ENCODE data around the gene PTPRG.

The PTPRG gene

GRCh38 chr3:61876797-61877196 lies 315.4 kb downstream of the PTPRG start:
- Mint-ChIP-seq H3K4me3 (no peak overlapping the region), H3K36me3 (ENCODE audit: low read depth) (no peaks in the 10 kb centered on the region), H3K4me1 (ENCODE audit: low read depth) (no peaks in the 10 kb centered on the region), H3K27ac (no peak overlapping the region), H3K27me3 (no peaks in the 10 kb centered on the region), H3K9me3 (no peaks in the 10 kb centered on the region)

- H3K36me3 Mint-ChIP-seq (ENCODE audit: low read depth): no peaks in the 10 kb centered on the region
- no peaks in the 10 kb centered on the region for H3K27me3 Mint-ChIP-seq
- H3K4me1 Mint-ChIP-seq (ENCODE audit: low read depth): no peaks in the 10 kb centered on the region
- H3K27ac Mint-ChIP-seq: no peak overlapping the region
- no peaks in the 10 kb centered on the region for H3K9me3 Mint-ChIP-seq
- H3K4me3 Mint-ChIP-seq: no peak overlapping the region
These were observed 316.2 kb downstream of the PTPRG start for GRCh38 chr3:61877359-61878138.

GRCh38 chr3:61882253-61882652 lies 320.9 kb downstream of the PTPRG start:
- no peaks in the 10 kb centered on the region for H3K4me1 Mint-ChIP-seq (ENCODE audit: low read depth)
- H3K36me3 Mint-ChIP-seq (ENCODE audit: low read depth): no peaks in the 10 kb centered on the region
- H3K9me3 Mint-ChIP-seq: no peaks in the 10 kb centered on the region
- no peaks in the 10 kb centered on the region for H3K27me3 Mint-ChIP-seq
- H3K27ac Mint-ChIP-seq: no peak overlapping the region
- H3K4me3 Mint-ChIP-seq: no peak overlapping the region

GRCh38 chr3:61884794-61885193 lies 323.4 kb downstream of the PTPRG start:
- H3K36me3 Mint-ChIP-seq (ENCODE audit: low read depth): no peaks in the 10 kb centered on the region
- no peak overlapping the region for H3K4me3 Mint-ChIP-seq
- no peaks in the 10 kb centered on the region for H3K27me3 Mint-ChIP-seq
- H3K4me1 Mint-ChIP-seq (ENCODE audit: low read depth): no peaks in the 10 kb centered on the region
- no peak overlapping the region for H3K27ac Mint-ChIP-seq
- H3K9me3 Mint-ChIP-seq: no peaks in the 10 kb centered on the region

GRCh38 chr3:61885414-61885813 lies 324.0 kb downstream of the PTPRG start:
- H3K36me3 Mint-ChIP-seq (ENCODE audit: low read depth): no peaks in the 10 kb centered on the region
- no peak overlapping the region for H3K27ac Mint-ChIP-seq
- no peaks in the 10 kb centered on the region for H3K27me3 Mint-ChIP-seq
- no peak overlapping the region for H3K4me3 Mint-ChIP-seq
- no peaks in the 10 kb centered on the region for H3K9me3 Mint-ChIP-seq
- no peaks in the 10 kb centered on the region for H3K4me1 Mint-ChIP-seq (ENCODE audit: low read depth)

GRCh38 chr3:61887206-61887605 lies 325.8 kb downstream of the PTPRG start:
- H3K27ac Mint-ChIP-seq: no peak overlapping the region
- no peaks in the 10 kb centered on the region for H3K36me3 Mint-ChIP-seq (ENCODE audit: low read depth)
- H3K9me3 Mint-ChIP-seq: no peaks in the 10 kb centered on the region
- no peaks in the 10 kb centered on the region for H3K27me3 Mint-ChIP-seq
- no peak overlapping the region for H3K4me3 Mint-ChIP-seq
- H3K4me1 Mint-ChIP-seq (ENCODE audit: low read depth): no peaks in the 10 kb centered on the region

GRCh38 chr3:61889259-61889658 lies 327.9 kb downstream of the PTPRG start:
- Mint-ChIP-seq H3K9me3 (no peaks in the 10 kb centered on the region), H3K27ac (no peak overlapping the region), H3K27me3 (no peaks in the 10 kb centered on the region), H3K4me3 (no peak overlapping the region), H3K36me3 (ENCODE audit: low read depth) (no peaks in the 10 kb centered on the region), H3K4me1 (ENCODE audit: low read depth) (no peaks in the 10 kb centered on the region)

- H3K4me3 Mint-ChIP-seq: no peak overlapping the region
- peaks cover 9% of the 10 kb centered on the region for H3K4me1 Mint-ChIP-seq (ENCODE audit: low read depth)
- no peaks in the 10 kb centered on the region for H3K27me3 Mint-ChIP-seq
- no peak overlapping the region for H3K27ac Mint-ChIP-seq
- no peaks in the 10 kb centered on the region for H3K9me3 Mint-ChIP-seq
- H3K36me3 Mint-ChIP-seq (ENCODE audit: low read depth): no peaks in the 10 kb centered on the region
These were observed 328.8 kb downstream of the PTPRG start for GRCh38 chr3:61890167-61890566.

GRCh38 chr3:61890586-61890985 lies 329.2 kb downstream of the PTPRG start:
- Mint-ChIP-seq H3K4me1 (ENCODE audit: low read depth) (peaks cover 13% of the 10 kb centered on the region), H3K27me3 (no peaks in the 10 kb centered on the region), H3K9me3 (no peaks in the 10 kb centered on the region), H3K27ac (no peak overlapping the region), H3K4me3 (no peak overlapping the region), H3K36me3 (ENCODE audit: low read depth) (no peaks in the 10 kb centered on the region)

- Mint-ChIP-seq H3K36me3 (ENCODE audit: low read depth) (no peaks in the 10 kb centered on the region), H3K4me1 (ENCODE audit: low read depth) (peaks cover 13% of the 10 kb centered on the region), H3K4me3 (no peak overlapping the region)
These were observed 331.5 kb downstream of the PTPRG start for GRCh38 chr3:61892891-61893290.

GRCh38 chr3:61893840-61894566 lies 332.6 kb downstream of the PTPRG start:
- H3K36me3 Mint-ChIP-seq (ENCODE audit: low read depth): no peaks in the 10 kb centered on the region
- H3K27me3 Mint-ChIP-seq: no peaks in the 10 kb centered on the region
- no peak overlapping the region for H3K4me3 Mint-ChIP-seq
- no peak overlapping the region for H3K27ac Mint-ChIP-seq
- no peaks in the 10 kb centered on the region for H3K9me3 Mint-ChIP-seq
- H3K4me1 Mint-ChIP-seq (ENCODE audit: low read depth): peaks cover 13% of the 10 kb centered on the region

More at GRCh38 chr3:61892891-61893290, 331.5 kb downstream of the PTPRG start:
- no peak overlapping the region for H3K27ac Mint-ChIP-seq
- H3K9me3 Mint-ChIP-seq: no peaks in the 10 kb centered on the region
- H3K27me3 Mint-ChIP-seq: no peaks in the 10 kb centered on the region

GRCh38 chr3:61894988-61895935 lies 333.9 kb downstream of the PTPRG start:
- no peaks in the 10 kb centered on the region for H3K36me3 Mint-ChIP-seq (ENCODE audit: low read depth)
- no peak overlapping the region for H3K4me3 Mint-ChIP-seq
- H3K4me1 Mint-ChIP-seq (ENCODE audit: low read depth): peaks cover 13% of the 10 kb centered on the region
- H3K9me3 Mint-ChIP-seq: no peaks in the 10 kb centered on the region
- H3K27ac Mint-ChIP-seq: no peak overlapping the region
- H3K27me3 Mint-ChIP-seq: peaks cover under 1% of the 10 kb centered on the region

- Mint-ChIP-seq H3K27ac (no peak overlapping the region), H3K9me3 (no peaks in the 10 kb centered on the region), H3K27me3 (peaks cover 7% of the 10 kb centered on the region), H3K4me3 (no peak overlapping the region), H3K4me1 (ENCODE audit: low read depth) (peaks cover 13% of the 10 kb centered on the region), H3K36me3 (ENCODE audit: low read depth) (no peaks in the 10 kb centered on the region)
These were observed 334.9 kb downstream of the PTPRG start for GRCh38 chr3:61896251-61896650.

GRCh38 chr3:61897848-61898247 lies 336.5 kb downstream of the PTPRG start:
- peaks cover 7% of the 10 kb centered on the region for H3K27me3 Mint-ChIP-seq
- no peak overlapping the region for H3K27ac Mint-ChIP-seq
- no peaks in the 10 kb centered on the region for H3K9me3 Mint-ChIP-seq
- peaks cover 13% of the 10 kb centered on the region for H3K4me1 Mint-ChIP-seq (ENCODE audit: low read depth)
- no peak overlapping the region for H3K4me3 Mint-ChIP-seq
- H3K36me3 Mint-ChIP-seq (ENCODE audit: low read depth): no peaks in the 10 kb centered on the region
